ENCODE data around the gene KLHDC4.
"Not testable (repeated sequence)": the region's sequence is repeated elsewhere in the genome, so short reads cannot be mapped to it uniquely, and the experiment has no call there.

The KLHDC4 gene

GRCh38 chr16:87688876-87689815 is 76.6 kb downstream of the KLHDC4 start:
- H3K27ac ChIP-seq: no peak overlapping the region
- H3K4me3 ChIP-seq: no peak overlapping the region

- Histone ChIP-seq H3K27ac (no peak overlapping the region), H3K4me3 (no peak overlapping the region)
These were observed 77.7 kb downstream of the KLHDC4 start for GRCh38 chr16:87687998-87688529.

- Histone ChIP-seq H3K4me3 (no peak overlapping the region), H3K27ac (no peak overlapping the region)
These were observed 78.5 kb downstream of the KLHDC4 start for GRCh38 chr16:87687126-87687910.

GRCh38 chr16:87686697-87687096 is 79.1 kb downstream of the KLHDC4 start:
- Histone ChIP-seq H3K27ac (no peak overlapping the region), H3K4me3 (no peak overlapping the region)

GRCh38 chr16:87685766-87686165 is 80.0 kb downstream of the KLHDC4 start:
- no peak overlapping the region for H3K27ac ChIP-seq

GRCh38 chr16:87685405-87685755 is 80.4 kb downstream of the KLHDC4 start:
- H3K27ac ChIP-seq: no peak overlapping the region

More at GRCh38 chr16:87685766-87686165, 80.0 kb downstream of the KLHDC4 start:
- H3K4me3 ChIP-seq: no peak overlapping the region

GRCh38 chr16:87684711-87685404 is 80.9 kb downstream of the KLHDC4 start:
- no peak overlapping the region for H3K27ac ChIP-seq
- no peak overlapping the region for H3K4me3 ChIP-seq

More at GRCh38 chr16:87685405-87685755, 80.4 kb downstream of the KLHDC4 start:
- H3K4me3 ChIP-seq: no peak overlapping the region

GRCh38 chr16:87684106-87684677 is 81.6 kb downstream of the KLHDC4 start:
- Histone ChIP-seq H3K4me3 (no peak overlapping the region), H3K27ac (no peak overlapping the region)

GRCh38 chr16:87682852-87683399 is 82.9 kb downstream of the KLHDC4 start:
- no peak overlapping the region for H3K4me3 ChIP-seq
- H3K27ac ChIP-seq: no peak overlapping the region

- Histone ChIP-seq H3K4me3 (no peak overlapping the region), H3K27ac (no peak overlapping the region)
These were observed 83.7 kb downstream of the KLHDC4 start for GRCh38 chr16:87681981-87682570.

- H3K27ac ChIP-seq, H3K4me3 ChIP-seq: not testable (repeated sequence)
These were observed 84.7 kb downstream of the KLHDC4 start for GRCh38 chr16:87681051-87681602.

GRCh38 chr16:87680272-87680644 is 85.5 kb downstream of the KLHDC4 start:
- no peak overlapping the region for H3K27ac ChIP-seq
- no peak overlapping the region for H3K4me3 ChIP-seq

- Histone ChIP-seq H3K27ac (no peak overlapping the region), H3K4me3 (no peak overlapping the region)
These were observed 86.1 kb downstream of the KLHDC4 start for GRCh38 chr16:87679593-87680271.

GRCh38 chr16:87678618-87679017 is 87.2 kb downstream of the KLHDC4 start:
- Histone ChIP-seq H3K27ac (no peak overlapping the region), H3K4me3 (no peak overlapping the region)

GRCh38 chr16:87677830-87678229 is 88.0 kb downstream of the KLHDC4 start:
- H3K27ac ChIP-seq: no peak overlapping the region
- no peak overlapping the region for H3K4me3 ChIP-seq

- H3K27ac ChIP-seq: no peak overlapping the region
These were observed 90.6 kb downstream of the KLHDC4 start for GRCh38 chr16:87675111-87675719.

GRCh38 chr16:87674419-87674818 is 91.4 kb downstream of the KLHDC4 start:
- Histone ChIP-seq H3K27ac (no peak overlapping the region), H3K4me3 (no peak overlapping the region)

More at GRCh38 chr16:87675111-87675719, 90.6 kb downstream of the KLHDC4 start:
- H3K4me3 ChIP-seq: no peak overlapping the region
